ENCODE results near the gene FLCN. TPM values are rescaled to one million over a fixed set of nuclear protein-coding genes. Genes with fewer than 3 reads are reported as not detected.
"Not testable (repeated sequence)": the region's sequence is repeated elsewhere in the genome, so short reads cannot be mapped to it uniquely, and the experiment has no call there.

Gene FLCN, protein sequence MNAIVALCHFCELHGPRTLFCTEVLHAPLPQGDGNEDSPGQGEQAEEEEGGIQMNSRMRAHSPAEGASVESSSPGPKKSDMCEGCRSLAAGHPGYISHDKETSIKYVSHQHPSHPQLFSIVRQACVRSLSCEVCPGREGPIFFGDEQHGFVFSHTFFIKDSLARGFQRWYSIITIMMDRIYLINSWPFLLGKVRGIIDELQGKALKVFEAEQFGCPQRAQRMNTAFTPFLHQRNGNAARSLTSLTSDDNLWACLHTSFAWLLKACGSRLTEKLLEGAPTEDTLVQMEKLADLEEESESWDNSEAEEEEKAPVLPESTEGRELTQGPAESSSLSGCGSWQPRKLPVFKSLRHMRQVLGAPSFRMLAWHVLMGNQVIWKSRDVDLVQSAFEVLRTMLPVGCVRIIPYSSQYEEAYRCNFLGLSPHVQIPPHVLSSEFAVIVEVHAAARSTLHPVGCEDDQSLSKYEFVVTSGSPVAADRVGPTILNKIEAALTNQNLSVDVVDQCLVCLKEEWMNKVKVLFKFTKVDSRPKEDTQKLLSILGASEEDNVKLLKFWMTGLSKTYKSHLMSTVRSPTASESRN
- 2.4 TPM for polyA plus RNA-seq

DNA sequence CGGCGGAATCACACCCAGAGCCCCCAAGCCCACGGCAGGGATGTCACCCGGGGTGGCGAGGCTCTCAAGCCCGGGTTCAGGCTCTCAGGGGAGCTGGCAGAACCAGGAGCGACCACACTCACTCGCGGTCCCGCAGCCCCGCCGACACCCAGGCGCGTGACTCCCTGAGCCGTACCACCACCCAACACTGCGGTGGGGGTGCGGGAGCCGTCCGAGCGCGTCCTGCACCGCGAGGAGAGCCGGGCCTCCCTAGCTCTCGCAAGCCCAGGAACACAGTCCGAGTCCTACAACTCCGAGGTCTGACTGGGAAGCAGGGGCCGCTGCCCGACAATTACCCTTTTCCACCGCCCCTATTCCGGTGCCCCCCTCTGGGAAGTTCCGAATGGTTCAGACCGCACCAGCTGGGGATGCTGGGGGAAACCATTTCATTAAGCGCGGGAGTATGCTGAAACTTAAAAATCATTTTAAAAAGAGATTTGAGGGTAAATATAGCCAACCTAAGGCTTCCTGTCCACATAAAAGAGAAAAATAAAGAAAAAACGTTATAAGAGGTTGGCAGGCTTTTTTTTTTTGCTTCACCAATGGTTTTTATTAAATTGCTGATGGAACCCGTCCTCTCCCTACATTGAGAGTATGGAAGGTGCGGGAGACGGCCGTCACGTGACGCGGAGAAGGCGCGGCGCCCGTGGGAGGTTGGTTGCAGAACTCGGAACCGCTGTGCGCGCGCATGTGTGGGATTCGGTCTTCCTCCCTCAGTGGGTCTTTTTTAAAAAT is at the start of gene FLCN:
FLCN (minus strand) TSS at position 143 of the 774 bp plus-strand sequence. CDS start 9,031 bp downstream, outside the sequence.
- H3K27ac Mint-ChIP-seq: peak within 1 kb of the TSS; percentile 99 to 100 (median 100)
- H3K36me3 Mint-ChIP-seq: peaks cover under 1% of the 10 kb centered on the region
- H3K27me3 Mint-ChIP-seq: no peaks in the 10 kb centered on the region
- peak within 1 kb of the TSS; percentile 94 to 100 (median 97) for H3K4me3 Mint-ChIP-seq
- peaks cover 13 to 23% (median 14%) of the 10 kb centered on the region in 3 donors for H3K4me1 Mint-ChIP-seq
- no peaks in the 10 kb centered on the region for H3K9me3 Mint-ChIP-seq

DNA sequence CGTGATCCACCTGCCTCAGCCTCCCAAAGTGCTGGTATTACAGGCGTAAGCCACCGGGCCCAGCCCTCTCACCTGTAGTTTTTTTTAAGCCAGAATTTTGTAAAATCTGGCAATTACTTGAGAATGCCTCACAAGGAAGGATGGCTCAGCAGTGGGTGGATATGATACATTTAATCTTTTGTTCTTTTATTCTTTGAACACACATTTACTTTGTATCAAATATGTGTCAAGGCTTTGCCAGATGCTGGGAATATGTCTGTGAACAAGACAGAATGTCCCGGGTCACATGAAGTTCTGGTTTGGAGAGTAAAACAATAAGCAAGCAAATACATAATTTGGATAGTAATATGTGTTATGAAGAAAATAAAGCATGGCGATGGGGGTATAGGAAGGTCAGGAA is 49.0 kb upstream of the FLCN start:
- no peaks in the 10 kb centered on the region for H3K27me3 Mint-ChIP-seq
- H3K27ac Mint-ChIP-seq: no peak overlapping the region
- H3K9me3 Mint-ChIP-seq: no peaks in the 10 kb centered on the region
- peaks cover 8 to 16% (median 10%) of the 10 kb centered on the region in 3 donors for H3K4me1 Mint-ChIP-seq
- H3K4me3 Mint-ChIP-seq: no peak overlapping the region
- H3K36me3 Mint-ChIP-seq: no peaks in the 10 kb centered on the region

- Mint-ChIP-seq H3K4me3 (peak within 1 kb of the TSS; percentile 87 to 96 (median 92)), H3K9me3 (no peaks in the 10 kb centered on the region), H3K27me3 (no peaks in the 10 kb centered on the region), H3K4me1 (peaks cover 25 to 34% (median 28%) of the 10 kb centered on the region in 3 donors), H3K36me3 (no peaks in the 10 kb centered on the region), H3K27ac (peak within 1 kb of the TSS; percentile 81 to 97 (median 97))
Measured at GRCh38 chr17:17280613-17281549, 43.9 kb upstream of the FLCN start, which contains the start of gene COPS3. Gene COPS3, minus strand, starts transcription at chr17:17281246. Its CDS starts 60 bp downstream, at chr17:17281186.

DNA sequence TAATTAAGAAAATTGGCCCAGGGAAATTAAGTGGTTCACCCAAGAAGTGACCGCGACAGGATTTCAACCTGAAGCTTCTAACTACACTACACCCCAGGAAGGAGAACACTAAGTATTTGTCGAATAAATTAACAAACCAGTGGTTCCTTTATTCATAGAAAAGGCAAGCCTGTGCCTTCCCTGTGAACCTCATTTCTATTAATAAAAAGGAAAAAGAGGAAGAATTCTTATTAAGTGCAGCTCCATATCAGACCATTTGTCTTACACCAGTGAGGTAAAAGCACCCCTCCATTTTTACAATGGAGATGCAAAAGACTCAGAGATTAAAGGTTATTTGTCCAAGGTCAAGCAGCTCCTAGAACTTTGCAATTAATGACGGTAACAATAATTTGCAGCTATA is 42.3 kb upstream of the FLCN start:
- peak overlapping the region; percentile 84 to 93 (median 89) for H3K4me3 Mint-ChIP-seq
- H3K9me3 Mint-ChIP-seq: no peaks in the 10 kb centered on the region
- H3K36me3 Mint-ChIP-seq: no peaks in the 10 kb centered on the region
- peak overlapping the region in 1 of 3 donors; percentile 97 for H3K27ac Mint-ChIP-seq
- H3K4me1 Mint-ChIP-seq: peaks cover 26 to 34% (median 28%) of the 10 kb centered on the region in 3 donors
- no peaks in the 10 kb centered on the region for H3K27me3 Mint-ChIP-seq

DNA sequence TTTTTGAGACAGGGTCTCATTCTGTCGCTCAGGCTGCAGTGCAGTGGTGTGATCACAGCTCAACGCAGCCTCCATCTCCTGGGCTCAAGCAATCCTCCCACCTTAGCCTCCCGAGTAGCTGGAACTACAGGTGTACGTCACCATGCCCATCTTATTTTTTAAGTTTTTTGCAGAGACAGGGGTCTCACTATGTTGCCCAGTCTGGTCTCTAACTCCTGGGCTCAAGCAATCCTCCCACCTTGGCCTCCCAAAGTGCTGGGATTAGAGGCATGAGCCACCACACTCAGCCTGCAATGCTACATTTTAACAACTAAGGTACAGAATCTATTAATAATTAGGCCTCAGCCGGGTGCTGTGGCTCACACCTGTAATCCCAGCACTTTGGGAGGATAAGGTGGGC is 40.5 kb upstream of the FLCN start:
- H3K4me3 Mint-ChIP-seq: peak overlapping the region in 1 of 4 donors; percentile 58
- H3K27ac Mint-ChIP-seq, H3K36me3 Mint-ChIP-seq, H3K27me3 Mint-ChIP-seq, H3K9me3 Mint-ChIP-seq: not testable (repeated sequence)
- H3K4me1 Mint-ChIP-seq: peaks cover 27 to 29% (median 28%) of the 10 kb centered on the region in 3 donors

DNA sequence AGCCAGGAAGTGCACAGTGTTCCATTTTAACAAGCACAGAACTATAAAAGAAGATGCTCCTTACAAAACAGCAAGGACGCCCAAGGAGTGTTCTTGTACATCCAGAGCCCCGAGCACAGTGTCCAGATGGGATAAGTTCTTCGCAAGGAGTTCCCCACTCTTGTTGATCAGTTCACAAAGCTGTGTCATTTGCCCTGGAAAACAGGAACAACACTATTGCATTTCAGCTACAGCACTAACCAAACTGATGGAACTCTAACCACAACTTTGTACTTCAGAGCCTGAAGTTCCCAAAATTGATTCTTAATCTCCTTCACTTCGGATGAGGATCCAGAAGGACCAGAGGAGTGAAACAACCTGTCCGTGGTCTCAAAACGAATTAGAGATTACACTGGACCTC is 39.0 kb upstream of the FLCN start:
- H3K4me1 Mint-ChIP-seq: peaks cover 18 to 21% (median 20%) of the 10 kb centered on the region in 3 donors

GRCh38 chr17:17269926-17270773 is 33.2 kb upstream of the FLCN start:
- peaks cover 3% of the 10 kb centered on the region for H3K36me3 Mint-ChIP-seq
- no peaks in the 10 kb centered on the region for H3K27me3 Mint-ChIP-seq
- H3K4me1 Mint-ChIP-seq: peaks cover 0 to 3% (median 0%) of the 10 kb centered on the region in 3 donors
- H3K27ac Mint-ChIP-seq: no peak overlapping the region
- H3K9me3 Mint-ChIP-seq: no peaks in the 10 kb centered on the region
- H3K4me3 Mint-ChIP-seq: no peak overlapping the region

More for the DNA sequence above, 39.0 kb upstream of the FLCN start:
- H3K4me3 Mint-ChIP-seq: peak overlapping the region in 1 of 4 donors; percentile 18
- no peaks in the 10 kb centered on the region for H3K9me3 Mint-ChIP-seq
- no peaks in the 10 kb centered on the region for H3K27me3 Mint-ChIP-seq
- peak overlapping the region in 1 of 3 donors; percentile 8 for H3K27ac Mint-ChIP-seq
- peaks cover 1% of the 10 kb centered on the region for H3K36me3 Mint-ChIP-seq

- Mint-ChIP-seq H3K9me3 (no peaks in the 10 kb centered on the region), H3K4me3 (no peak overlapping the region), H3K36me3 (peaks cover 7% of the 10 kb centered on the region), H3K27me3 (no peaks in the 10 kb centered on the region), H3K27ac (no peak overlapping the region), H3K4me1 (no peaks in the 10 kb centered on the region)
Measured at GRCh38 chr17:17264430-17264829, 27.5 kb upstream of the FLCN start.

GRCh38 chr17:17258998-17259397 is 22.0 kb upstream of the FLCN start:
- H3K27ac Mint-ChIP-seq: peak overlapping the region in 1 of 3 donors; percentile 39
- H3K36me3 Mint-ChIP-seq: peaks cover 10% of the 10 kb centered on the region

GRCh38 chr17:17258011-17258410 is 21.0 kb upstream of the FLCN start:
- Mint-ChIP-seq H3K27ac (no peak overlapping the region), H3K9me3 (no peaks in the 10 kb centered on the region), H3K27me3 (no peaks in the 10 kb centered on the region), H3K4me1 (no peaks in the 10 kb centered on the region), H3K4me3 (no peak overlapping the region), H3K36me3 (peaks cover 10% of the 10 kb centered on the region)

More at GRCh38 chr17:17258998-17259397, 22.0 kb upstream of the FLCN start:
- H3K4me1 Mint-ChIP-seq: no peaks in the 10 kb centered on the region
- no peak overlapping the region for H3K4me3 Mint-ChIP-seq
- no peaks in the 10 kb centered on the region for H3K27me3 Mint-ChIP-seq
- no peaks in the 10 kb centered on the region for H3K9me3 Mint-ChIP-seq

DNA sequence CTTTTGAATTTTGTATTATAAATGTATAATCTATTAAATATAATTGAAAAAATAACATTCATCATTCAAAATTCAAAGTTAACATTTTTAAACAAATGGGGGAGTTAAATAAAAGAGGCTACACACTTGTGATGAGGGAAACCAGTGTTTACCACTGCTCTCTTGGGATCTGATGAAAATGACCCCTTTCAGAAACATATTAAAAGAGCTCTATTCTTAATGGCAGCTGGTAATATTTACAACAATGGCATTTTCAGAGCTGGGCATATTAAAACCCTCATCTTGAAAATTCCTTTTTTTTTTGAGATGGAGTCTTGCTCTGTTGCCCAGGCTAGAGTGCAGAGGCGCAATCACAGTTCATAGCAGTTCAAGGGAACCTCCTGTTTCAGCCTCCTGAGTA is 19.3 kb upstream of the FLCN start:
- Mint-ChIP-seq H3K4me1 (no peaks in the 10 kb centered on the region), H3K27me3 (no peaks in the 10 kb centered on the region), H3K36me3 (peaks cover 10% of the 10 kb centered on the region), H3K4me3 (no peak overlapping the region), H3K9me3 (no peaks in the 10 kb centered on the region), H3K27ac (no peak overlapping the region)

DNA sequence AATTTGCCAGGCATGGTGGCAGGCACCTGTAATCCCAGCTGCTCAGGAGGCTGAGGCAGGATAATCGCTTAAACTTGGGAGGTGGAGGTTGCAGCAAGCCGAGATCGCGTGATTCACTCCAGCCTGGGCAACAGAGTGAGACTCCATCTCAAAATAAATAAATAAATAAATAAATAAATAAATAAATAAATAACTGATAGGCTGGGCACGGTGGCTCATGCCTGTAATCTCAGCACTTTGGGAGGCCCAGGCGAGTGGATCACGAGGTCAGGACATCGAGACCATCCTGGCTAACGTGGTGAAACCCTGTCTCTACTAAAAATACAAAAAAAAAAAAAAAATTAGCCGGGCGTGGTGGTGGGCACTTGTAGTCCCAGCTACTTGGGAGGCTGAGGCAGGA is 18.7 kb upstream of the FLCN start:
- H3K27ac Mint-ChIP-seq, H3K27me3 Mint-ChIP-seq, H3K4me1 Mint-ChIP-seq, H3K4me3 Mint-ChIP-seq, H3K9me3 Mint-ChIP-seq: not testable (repeated sequence)
- H3K36me3 Mint-ChIP-seq: peaks cover 10% of the 10 kb centered on the region

DNA sequence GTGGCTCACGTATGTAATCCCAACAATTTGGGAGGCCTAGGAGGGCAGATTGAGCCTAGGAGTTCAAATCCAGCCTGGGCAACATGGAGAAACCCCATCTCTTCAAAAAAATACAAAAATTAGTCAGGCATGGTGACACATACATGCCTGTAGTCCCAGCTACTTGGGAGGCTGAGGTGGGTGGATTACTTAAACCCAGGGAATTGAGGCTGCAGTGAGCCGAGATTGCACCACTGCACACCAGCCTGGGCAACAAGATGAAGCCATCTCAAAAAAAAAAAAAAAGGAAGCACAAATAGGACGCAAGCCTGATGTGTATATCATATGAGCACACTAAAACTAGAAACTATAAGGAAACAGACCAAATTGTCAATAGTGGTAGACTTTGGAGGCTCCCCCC is 17.1 kb upstream of the FLCN start:
- no peak overlapping the region for H3K27ac Mint-ChIP-seq
- no peak overlapping the region for H3K4me3 Mint-ChIP-seq
- H3K4me1 Mint-ChIP-seq: no peaks in the 10 kb centered on the region
- H3K9me3 Mint-ChIP-seq: no peaks in the 10 kb centered on the region
- peaks cover 3% of the 10 kb centered on the region for H3K36me3 Mint-ChIP-seq
- H3K27me3 Mint-ChIP-seq: no peaks in the 10 kb centered on the region

All from IgD-negative memory B cell (primary cell).